K562 (cell line): ENCODE data around the gene SNX1.
"Not testable (repeated sequence)": the region's sequence is repeated elsewhere in the genome, so short reads cannot be mapped to it uniquely, and the experiment has no call there.

Source experiments
- CTCF ChIP-seq, 3 experiments: IDR thresholded peaks in 2 of 3; conservative IDR thresholded peaks in 1 of 3; 2 replicates each; pipeline ENCODE4 v1.5.1; 2011 to 2012; ENCODE audit warnings: low read length in 3 of 3, mild to moderate bottlenecking in 3 of 3, control low read depth in 2 of 3, improper control_type of control experiment in 1 of 3, inconsistent platforms in 1 of 3, low read depth in 1 of 3, mixed read lengths in 1 of 3, moderate library complexity in 1 of 3; ENCODE audit not compliant: insufficient read depth in 2 of 3
- GTF2F1 ChIP-seq: IDR thresholded peaks from 2 replicates; pipeline ENCODE4 v1.6.1; 2011; ENCODE audit warnings: low read depth, low read length, improper control_type of control experiment
- TF ChIP-seq, protein P1 (sequence below): fragments of 450-650 bp; formaldehyde crosslinking; conservative IDR thresholded peaks from 2 replicates; pipeline ENCODE4 v1.4.0; 2022; ENCODE audit warnings: mild to moderate bottlenecking, missing genetic modification characterization

- TF ChIP-seq, protein P1, sequence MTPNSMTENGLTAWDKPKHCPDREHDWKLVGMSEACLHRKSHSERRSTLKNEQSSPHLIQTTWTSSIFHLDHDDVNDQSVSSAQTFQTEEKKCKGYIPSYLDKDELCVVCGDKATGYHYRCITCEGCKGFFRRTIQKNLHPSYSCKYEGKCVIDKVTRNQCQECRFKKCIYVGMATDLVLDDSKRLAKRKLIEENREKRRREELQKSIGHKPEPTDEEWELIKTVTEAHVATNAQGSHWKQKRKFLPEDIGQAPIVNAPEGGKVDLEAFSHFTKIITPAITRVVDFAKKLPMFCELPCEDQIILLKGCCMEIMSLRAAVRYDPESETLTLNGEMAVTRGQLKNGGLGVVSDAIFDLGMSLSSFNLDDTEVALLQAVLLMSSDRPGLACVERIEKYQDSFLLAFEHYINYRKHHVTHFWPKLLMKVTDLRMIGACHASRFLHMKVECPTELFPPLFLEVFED (CRISPR knock-in tag): not testable (repeated sequence)
- not testable (repeated sequence) for TF ChIP-seq CTCF (IDR thresholded peaks at IDR 0.05 in 2 of 3, conservative IDR thresholded peaks at IDR 0.05 in 1 of 3; ENCODE audit: insufficient read depth in 2 of 3, low read depth in 1 of 3, low read length in 3 of 3); GTF2F1
Measured at GRCh38 chr15:64073496-64073895, 22.3 kb upstream of the SNX1 start.
